ENCODE results near the gene ABCD1.

DNA sequence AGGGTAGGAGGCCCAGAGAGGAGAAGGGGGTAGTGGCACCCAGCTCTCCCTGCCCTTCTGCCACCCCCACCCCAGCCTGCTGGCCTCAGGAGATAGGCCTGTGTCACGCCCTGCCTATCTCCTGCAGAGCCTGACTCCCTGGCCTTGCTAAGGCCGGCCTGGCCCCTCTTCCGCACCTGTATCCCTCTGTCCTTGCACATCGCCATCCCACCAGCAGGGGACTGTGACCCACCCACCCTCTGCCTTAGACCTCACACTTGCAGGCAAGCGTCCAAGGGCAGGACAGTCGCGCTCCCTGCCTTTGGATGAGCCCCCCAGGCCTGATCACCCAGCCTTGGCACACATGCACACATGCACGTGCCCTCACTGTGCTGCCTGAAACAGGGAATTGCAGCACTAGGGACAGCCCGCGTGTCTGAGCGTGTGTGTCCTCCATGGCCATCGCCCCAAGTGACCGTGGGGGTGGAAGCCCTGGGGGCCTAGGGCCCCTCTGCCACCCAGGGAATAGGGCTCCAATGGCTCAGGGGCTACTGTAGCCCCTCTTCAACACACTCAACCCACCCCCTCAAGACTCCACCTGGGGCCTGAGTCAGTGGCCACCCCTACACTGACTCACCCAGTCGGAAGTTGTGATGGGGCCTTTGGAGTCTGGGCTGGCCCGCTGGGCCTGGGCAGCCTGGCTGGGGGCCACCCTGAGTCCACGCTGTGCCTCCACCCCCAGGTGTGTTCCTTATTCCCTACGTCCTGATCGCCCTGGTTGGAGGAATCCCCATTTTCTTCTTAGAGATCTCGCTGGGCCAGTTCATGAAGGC lies 34.8 kb upstream of the ABCD1 start:
- no peak for TF ChIP-seq EZH2 (IDR thresholded peaks at IDR 0.05; ENCODE audit: borderline replicate concordance, low read length)
- TF ChIP-seq, protein P1, sequence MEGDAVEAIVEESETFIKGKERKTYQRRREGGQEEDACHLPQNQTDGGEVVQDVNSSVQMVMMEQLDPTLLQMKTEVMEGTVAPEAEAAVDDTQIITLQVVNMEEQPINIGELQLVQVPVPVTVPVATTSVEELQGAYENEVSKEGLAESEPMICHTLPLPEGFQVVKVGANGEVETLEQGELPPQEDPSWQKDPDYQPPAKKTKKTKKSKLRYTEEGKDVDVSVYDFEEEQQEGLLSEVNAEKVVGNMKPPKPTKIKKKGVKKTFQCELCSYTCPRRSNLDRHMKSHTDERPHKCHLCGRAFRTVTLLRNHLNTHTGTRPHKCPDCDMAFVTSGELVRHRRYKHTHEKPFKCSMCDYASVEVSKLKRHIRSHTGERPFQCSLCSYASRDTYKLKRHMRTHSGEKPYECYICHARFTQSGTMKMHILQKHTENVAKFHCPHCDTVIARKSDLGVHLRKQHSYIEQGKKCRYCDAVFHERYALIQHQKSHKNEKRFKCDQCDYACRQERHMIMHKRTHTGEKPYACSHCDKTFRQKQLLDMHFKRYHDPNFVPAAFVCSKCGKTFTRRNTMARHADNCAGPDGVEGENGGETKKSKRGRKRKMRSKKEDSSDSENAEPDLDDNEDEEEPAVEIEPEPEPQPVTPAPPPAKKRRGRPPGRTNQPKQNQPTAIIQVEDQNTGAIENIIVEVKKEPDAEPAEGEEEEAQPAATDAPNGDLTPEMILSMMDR (IDR thresholded peaks at IDR 0.05; ENCODE audit: low read length), result no peak

Measured in OCI-LY1 (cell line).